ENCODE measurements around the gene CCDC122. TPM values are rescaled to one million over a fixed set of nuclear protein-coding genes. Genes with fewer than 3 reads are reported as not detected.
A peak's percentile ranks its signal among the peaks of the same experiment; 100 is the strongest.

Gene CCDC122
- total RNA-seq, 2 donors from 2014 or later = 4.9 to 6.2 TPM

DNA sequence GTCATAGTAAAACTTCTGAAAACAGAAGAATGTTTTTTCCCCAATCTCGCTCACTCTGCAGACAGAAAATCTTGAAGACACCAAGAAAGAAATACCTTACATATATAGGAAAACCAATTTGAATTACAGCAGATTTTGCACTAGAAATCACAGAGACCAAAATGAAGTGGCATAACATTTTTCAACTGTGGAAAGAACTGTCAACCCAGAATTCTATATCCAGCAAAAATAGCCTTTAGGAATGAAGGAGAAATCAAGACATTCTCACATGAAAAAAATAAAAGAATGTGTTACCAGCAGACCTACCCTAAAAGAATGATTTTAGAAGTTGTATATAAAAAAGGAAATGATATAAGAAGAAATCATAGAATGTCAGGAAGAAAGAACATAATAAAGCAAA is 28.7 kb downstream of the CCDC122 start:
- Histone ChIP-seq H3K27me3 (no peaks in the 10 kb centered on the region), H3K4me3 (no peak overlapping the region), H3K27ac (no peak overlapping the region), H3K4me1 (no peaks in the 10 kb centered on the region), H3K9me3 (peaks cover 0 to 34% (median 0%) of the 10 kb centered on the region in 3 donors), H3K36me3 (replicated peaks in 1 of 2; ENCODE audit: insufficient read depth in 1 of 2, low read depth in 2 of 2) (no peaks in the 10 kb centered on the region)
- intact Hi-C loops (cut with DNase I) = no loop called here
- DNase-seq (no peak), ATAC-seq (no peak)
- TF ChIP-seq, protein P1, sequence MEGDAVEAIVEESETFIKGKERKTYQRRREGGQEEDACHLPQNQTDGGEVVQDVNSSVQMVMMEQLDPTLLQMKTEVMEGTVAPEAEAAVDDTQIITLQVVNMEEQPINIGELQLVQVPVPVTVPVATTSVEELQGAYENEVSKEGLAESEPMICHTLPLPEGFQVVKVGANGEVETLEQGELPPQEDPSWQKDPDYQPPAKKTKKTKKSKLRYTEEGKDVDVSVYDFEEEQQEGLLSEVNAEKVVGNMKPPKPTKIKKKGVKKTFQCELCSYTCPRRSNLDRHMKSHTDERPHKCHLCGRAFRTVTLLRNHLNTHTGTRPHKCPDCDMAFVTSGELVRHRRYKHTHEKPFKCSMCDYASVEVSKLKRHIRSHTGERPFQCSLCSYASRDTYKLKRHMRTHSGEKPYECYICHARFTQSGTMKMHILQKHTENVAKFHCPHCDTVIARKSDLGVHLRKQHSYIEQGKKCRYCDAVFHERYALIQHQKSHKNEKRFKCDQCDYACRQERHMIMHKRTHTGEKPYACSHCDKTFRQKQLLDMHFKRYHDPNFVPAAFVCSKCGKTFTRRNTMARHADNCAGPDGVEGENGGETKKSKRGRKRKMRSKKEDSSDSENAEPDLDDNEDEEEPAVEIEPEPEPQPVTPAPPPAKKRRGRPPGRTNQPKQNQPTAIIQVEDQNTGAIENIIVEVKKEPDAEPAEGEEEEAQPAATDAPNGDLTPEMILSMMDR (IDR thresholded peaks at IDR 0.05) = no peak
- TF ChIP-seq POLR2A (IDR thresholded peaks at IDR 0.05) = no peak
- WGBS, 2 donors = 94 to 96% methylated on average over 1 of the region's 1 CpG

DNA sequence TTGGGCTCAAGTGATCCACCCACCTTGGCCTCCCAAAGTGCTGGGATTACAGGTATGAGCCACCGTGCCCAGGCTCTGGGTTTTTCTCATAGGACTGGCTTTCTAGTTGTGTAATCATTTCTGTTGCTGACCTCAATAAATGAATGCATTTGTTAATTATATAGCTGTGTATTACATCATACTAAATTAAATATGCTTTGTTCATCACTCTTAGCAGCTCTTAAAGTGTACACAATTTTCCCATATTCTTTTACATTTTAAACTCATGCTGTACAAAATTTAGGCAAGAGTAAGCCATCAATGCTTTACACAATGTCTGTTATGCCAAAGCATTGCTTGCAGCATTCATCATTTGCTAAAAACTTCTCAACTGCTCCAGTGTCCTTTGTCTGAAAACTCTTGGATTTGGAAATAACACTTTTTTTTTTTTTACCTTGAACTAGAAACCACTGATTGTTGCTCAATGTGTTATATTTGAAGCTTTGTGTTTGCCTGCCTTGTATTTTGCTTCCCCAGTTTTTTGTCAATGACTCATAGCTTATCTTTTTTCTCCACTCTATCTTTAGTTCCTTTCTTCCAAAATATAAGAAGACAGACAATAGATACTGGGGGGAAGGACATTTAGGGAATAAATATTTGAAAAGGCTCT is 31.4 kb downstream of the CCDC122 start:
- TF ChIP-seq POLR2A (IDR thresholded peaks at IDR 0.05) = no peak
- TF ChIP-seq, protein P1 (IDR thresholded peaks at IDR 0.05) = no peak

DNA sequence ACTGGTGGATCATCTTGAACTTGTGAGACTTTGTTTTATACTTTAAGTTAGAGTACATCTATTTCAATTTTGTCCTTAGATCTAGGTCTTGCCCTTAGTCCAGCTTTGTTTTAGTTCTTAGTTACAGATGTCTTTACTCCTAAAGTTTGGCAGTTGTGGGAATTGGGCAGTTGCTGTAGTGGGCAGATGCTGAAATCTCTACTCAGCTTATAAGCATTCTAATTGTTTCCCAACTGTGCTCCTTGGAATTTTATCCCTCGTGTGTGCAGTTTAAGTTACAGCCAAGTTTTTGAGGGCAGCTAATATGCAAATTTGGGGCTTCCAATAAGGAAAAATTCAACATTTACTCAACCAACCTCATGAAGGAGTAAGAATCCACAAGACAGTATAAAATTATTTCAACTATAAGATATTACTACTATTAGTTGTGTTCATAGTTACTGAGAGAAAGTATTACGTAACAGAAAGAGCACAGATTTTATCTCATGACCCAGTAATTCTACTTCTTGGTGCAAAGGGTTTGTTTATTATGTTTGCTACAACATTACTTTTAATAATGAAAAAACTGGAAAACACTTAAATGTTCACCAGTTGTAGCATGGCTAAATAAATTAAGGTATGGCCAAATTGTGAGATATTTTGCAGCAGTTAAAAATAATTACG is 32.9 kb downstream of the CCDC122 start:
- ATAC-seq = no peak
- Histone ChIP-seq H3K27ac (no peak overlapping the region), H3K4me1 (no peaks in the 10 kb centered on the region), H3K4me3 (no peak overlapping the region), H3K27me3 (no peaks in the 10 kb centered on the region), H3K9me3 (peaks cover 0 to 5% (median 0%) of the 10 kb centered on the region in 3 donors), H3K36me3 (replicated peaks in 1 of 2; ENCODE audit: insufficient read depth in 1 of 2, low read depth in 2 of 2) (no peaks in the 10 kb centered on the region)
- DNase-seq = no peak
- TF ChIP-seq, protein P1 (IDR thresholded peaks at IDR 0.05) = no peak
- TF ChIP-seq POLR2A (IDR thresholded peaks at IDR 0.05) = no peak
- 92 to 94% methylated on average over 3 of the region's 3 CpGs for WGBS, 2 donors
- intact Hi-C loops (cut with DNase I) = no loop called here

More for the DNA sequence above, 31.4 kb downstream of the CCDC122 start:
- Histone ChIP-seq H3K4me1 (no peaks in the 10 kb centered on the region), H3K27me3 (no peaks in the 10 kb centered on the region), H3K36me3 (replicated peaks in 1 of 2; ENCODE audit: insufficient read depth in 1 of 2, low read depth in 2 of 2) (no peaks in the 10 kb centered on the region), H3K4me3 (no peak overlapping the region), H3K9me3 (peaks cover 0 to 18% (median 0%) of the 10 kb centered on the region in 3 donors), H3K27ac (peak overlapping the region in 1 of 4 donors; percentile 38)
- ATAC-seq = no peak
- intact Hi-C loops (cut with DNase I) = no loop called here
- no peak for DNase-seq
- 71 to 94% methylated on average over 1 of the region's 1 CpG for WGBS, 2 donors

DNA sequence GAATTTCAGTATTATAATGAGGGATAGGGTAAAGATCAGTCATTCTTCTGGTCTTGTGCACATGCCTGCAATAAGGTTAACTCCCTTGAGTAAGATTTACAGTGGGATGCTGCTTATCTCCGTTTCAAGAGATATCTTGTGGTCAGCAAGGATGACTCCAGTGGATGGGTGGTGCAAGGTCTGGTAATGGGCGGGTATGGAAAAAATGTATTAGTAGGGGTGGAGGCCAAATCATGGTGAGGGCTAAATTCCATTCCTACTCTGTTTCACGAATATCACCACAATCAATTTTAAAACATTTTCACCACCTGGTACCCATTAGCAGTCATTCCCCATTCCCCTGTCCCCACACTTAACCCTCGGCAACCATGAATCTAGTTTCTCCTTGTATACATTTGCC is 40.6 kb downstream of the CCDC122 start:
- ATAC-seq = no peak
- Histone ChIP-seq H3K27ac (no peak overlapping the region), H3K36me3 (replicated peaks in 1 of 2; ENCODE audit: insufficient read depth in 1 of 2, low read depth in 2 of 2) (no peaks in the 10 kb centered on the region), H3K27me3 (no peaks in the 10 kb centered on the region), H3K4me1 (no peaks in the 10 kb centered on the region), H3K9me3 (no peaks in the 10 kb centered on the region), H3K4me3 (no peak overlapping the region)
- TF ChIP-seq, protein P1 (IDR thresholded peaks at IDR 0.05) = no peak
- TF ChIP-seq POLR2A (IDR thresholded peaks at IDR 0.05) = no peak
- DNase-seq = no peak
- intact Hi-C loops (cut with DNase I) = no loop called here
- 72 to 76% methylated on average over 4 of the region's 4 CpGs for WGBS, 2 donors

All from body of pancreas (tissue), 4 donors.